ENCODE measurements around the gene TREM2. TPM values are rescaled to one million over a fixed set of nuclear protein-coding genes. Genes with fewer than 3 reads are reported as not detected.

TREM2 gene
- total and polyA plus RNA-seq, 10 of the 15 experiments (the other 5 are each of a cell fraction or from before 2014, with no cell fraction given): not detected

GRCh38 chr6:41199552-41200246 lies 36.8 kb upstream of the TREM2 start (continued):
- peak; percentile 43; the same call in 1 of the 2 replicates for TF ChIP-seq ZNF687 (IDR thresholded peaks at IDR 0.05)
- TF ChIP-seq ZNF207 (IDR thresholded peaks at IDR 0.05; ENCODE audit: borderline replicate concordance): no peak
- no peak for TF ChIP-seq USF2 (IDR thresholded peaks at IDR 0.05; ENCODE audit: borderline replicate concordance, low read depth, low read length)
- TF ChIP-seq HSF1 (IDR thresholded peaks at IDR 0.05; ENCODE audit: low read depth, low read length): no peak
- no peak for TF ChIP-seq POLR2AphosphoS5 (IDR thresholded peaks at IDR 0.05; ENCODE audit: low read length)
- no peak for TF ChIP-seq RFX5 (IDR thresholded peaks at IDR 0.05; ENCODE audit: low read depth, low read length)
- TF ChIP-seq, protein P1, sequence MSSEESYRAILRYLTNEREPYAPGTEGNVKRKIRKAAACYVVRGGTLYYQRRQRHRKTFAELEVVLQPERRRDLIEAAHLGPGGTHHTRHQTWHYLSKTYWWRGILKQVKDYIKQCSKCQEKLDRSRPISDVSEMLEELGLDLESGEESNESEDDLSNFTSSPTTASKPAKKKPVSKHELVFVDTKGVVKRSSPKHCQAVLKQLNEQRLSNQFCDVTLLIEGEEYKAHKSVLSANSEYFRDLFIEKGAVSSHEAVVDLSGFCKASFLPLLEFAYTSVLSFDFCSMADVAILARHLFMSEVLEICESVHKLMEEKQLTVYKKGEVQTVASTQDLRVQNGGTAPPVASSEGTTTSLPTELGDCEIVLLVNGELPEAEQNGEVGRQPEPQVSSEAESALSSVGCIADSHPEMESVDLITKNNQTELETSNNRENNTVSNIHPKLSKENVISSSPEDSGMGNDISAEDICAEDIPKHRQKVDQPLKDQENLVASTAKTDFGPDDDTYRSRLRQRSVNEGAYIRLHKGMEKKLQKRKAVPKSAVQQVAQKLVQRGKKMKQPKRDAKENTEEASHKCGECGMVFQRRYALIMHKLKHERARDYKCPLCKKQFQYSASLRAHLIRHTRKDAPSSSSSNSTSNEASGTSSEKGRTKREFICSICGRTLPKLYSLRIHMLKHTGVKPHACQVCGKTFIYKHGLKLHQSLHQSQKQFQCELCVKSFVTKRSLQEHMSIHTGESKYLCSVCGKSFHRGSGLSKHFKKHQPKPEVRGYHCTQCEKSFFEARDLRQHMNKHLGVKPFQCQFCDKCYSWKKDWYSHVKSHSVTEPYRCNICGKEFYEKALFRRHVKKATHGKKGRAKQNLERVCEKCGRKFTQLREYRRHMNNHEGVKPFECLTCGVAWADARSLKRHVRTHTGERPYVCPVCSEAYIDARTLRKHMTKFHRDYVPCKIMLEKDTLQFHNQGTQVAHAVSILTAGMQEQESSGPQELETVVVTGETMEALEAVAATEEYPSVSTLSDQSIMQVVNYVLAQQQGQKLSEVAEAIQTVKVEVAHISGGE (CRISPR knock-in tag; IDR thresholded peaks at IDR 0.05): no peak
- no peak for TF ChIP-seq NFYB (IDR thresholded peaks at IDR 0.05; ENCODE audit: insufficient read depth, low read depth, low read length)
- peak; percentile 54; the same call in 1 of the 2 replicates for TF ChIP-seq ZNF24 (IDR thresholded peaks at IDR 0.05)
- TF ChIP-seq STAT3 (IDR thresholded peaks at IDR 0.05; ENCODE audit: low read depth, low read length): no peak
- no peak for TF ChIP-seq NBN (IDR thresholded peaks at IDR 0.05)
- TF ChIP-seq, protein P2, sequence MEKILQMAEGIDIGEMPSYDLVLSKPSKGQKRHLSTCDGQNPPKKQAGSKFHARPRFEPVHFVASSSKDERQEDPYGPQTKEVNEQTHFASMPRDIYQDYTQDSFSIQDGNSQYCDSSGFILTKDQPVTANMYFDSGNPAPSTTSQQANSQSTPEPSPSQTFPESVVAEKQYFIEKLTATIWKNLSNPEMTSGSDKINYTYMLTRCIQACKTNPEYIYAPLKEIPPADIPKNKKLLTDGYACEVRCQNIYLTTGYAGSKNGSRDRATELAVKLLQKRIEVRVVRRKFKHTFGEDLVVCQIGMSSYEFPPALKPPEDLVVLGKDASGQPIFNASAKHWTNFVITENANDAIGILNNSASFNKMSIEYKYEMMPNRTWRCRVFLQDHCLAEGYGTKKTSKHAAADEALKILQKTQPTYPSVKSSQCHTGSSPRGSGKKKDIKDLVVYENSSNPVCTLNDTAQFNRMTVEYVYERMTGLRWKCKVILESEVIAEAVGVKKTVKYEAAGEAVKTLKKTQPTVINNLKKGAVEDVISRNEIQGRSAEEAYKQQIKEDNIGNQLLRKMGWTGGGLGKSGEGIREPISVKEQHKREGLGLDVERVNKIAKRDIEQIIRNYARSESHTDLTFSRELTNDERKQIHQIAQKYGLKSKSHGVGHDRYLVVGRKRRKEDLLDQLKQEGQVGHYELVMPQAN (conservative IDR thresholded peaks at IDR 0.05): no peak
- TF ChIP-seq RELA (IDR thresholded peaks at IDR 0.05; ENCODE audit: borderline replicate concordance, partially characterized antibody): no peak
- TF ChIP-seq PBX3 (IDR thresholded peaks at IDR 0.05; ENCODE audit: insufficient replicate concordance, low read depth, low read length): no peak
- TF ChIP-seq HDGF (IDR thresholded peaks at IDR 0.05): no peak
- TF ChIP-seq IKZF2 (IDR thresholded peaks at IDR 0.05): peak; percentile 14 to 48; a peak in 2 of 4 replicates
